GM18519 (cell line): ENCODE results near the gene DUOXA2.

Experiments
- ATAC-seq: cut with Tn5 transposase; IDR thresholded peaks from one replicate; pipeline ENCODE4 v1.9.1; 2021; ENCODE audit warnings: mild to moderate bottlenecking, moderate library complexity; ENCODE audit not compliant: unreplicated experiment, low FRiP score

The DUOXA2 gene

DNA sequence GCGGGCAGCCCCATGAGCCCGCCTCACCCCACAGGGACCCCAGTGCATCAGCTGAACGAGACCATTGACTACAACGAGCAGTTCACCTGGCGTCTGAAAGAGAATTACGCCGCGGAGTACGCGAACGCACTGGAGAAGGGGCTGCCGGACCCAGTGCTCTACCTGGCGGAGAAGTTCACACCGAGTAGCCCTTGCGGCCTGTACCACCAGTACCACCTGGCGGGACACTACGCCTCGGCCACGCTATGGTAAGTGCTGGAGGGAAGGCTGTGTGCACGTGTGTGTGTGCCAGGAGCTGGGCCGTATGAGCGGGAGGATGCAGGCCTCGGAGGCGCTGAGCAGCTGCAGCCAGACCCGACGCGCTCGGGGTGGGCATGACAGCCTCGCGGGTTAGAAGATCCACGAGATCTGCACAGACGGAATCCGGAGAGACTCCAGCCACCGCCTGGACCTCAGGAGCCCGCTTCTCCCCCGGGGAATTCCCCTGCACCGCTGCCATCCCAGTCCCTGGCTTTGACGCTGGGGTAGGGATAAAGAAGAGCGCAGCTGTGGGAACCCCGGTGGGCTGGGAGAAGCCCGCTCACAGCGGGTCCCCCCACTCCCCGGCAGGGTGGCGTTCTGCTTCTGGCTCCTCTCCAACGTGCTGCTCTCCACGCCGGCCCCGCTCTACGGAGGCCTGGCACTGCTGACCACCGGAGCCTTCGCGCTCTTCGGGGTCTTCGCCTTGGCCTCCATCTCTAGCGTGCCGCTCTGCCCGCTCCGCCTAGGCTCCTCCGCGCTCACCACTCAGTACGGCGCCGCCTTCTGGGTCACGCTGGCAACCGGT is 2.6 kb downstream of the DUOXA2 start:
- no peak for ATAC-seq

DNA sequence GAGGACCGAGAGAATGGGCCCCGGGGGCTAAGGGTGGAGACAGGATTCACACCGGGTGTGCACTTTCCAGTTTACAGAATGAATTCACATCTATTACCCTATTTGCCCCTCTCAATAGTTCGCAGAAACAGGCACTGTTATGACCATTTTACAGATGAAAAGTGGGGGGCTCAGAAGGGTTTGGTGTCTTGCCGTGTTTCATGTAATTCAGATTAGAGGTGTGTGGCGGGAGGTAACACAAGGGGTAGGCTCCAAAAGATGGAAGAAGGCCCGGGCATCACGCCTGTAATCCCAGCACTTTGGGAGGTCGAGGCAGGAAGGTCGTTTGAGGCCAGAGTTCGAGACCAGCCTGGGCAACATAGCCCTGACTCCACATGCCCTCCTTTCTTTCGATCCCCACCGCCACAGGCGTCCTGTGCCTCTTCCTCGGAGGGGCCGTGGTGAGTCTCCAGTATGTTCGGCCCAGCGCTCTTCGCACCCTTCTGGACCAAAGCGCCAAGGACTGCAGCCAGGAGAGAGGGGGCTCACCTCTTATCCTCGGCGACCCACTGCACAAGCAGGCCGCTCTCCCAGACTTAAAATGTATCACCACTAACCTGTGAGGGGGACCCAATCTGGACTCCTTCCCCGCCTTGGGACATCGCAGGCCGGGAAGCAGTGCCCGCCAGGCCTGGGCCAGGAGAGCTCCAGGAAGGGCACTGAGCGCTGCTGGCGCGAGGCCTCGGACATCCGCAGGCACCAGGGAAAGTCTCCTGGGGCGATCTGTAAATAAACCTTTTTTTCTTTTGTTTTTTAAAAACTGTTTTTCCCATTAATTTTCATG is 3.4 kb downstream of the DUOXA2 start:
- ATAC-seq = no peak

DNA sequence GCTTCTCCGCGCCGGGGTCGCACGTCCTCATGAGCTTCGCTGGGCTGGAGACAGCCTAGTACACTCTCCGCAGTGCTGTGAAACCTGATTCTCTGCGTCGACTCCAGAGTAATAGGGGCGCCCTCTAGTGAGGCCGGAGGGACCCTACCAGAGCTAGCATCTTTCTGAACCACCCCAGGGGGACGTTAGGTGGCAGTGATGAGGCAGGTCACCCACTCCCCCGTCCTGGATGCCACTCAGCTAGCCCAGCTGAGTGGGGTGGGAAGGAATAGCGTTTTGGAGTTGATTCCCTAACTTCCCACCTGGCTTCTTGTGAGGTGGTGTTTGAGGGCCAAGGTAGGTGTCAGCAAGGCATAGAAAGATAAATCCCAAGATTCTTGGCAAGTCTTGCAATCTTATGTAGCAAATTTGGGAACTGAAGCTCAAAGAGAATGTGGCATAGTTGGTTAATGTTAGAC is 4.0 kb downstream of the DUOXA2 start:
- peak; percentile 73 for ATAC-seq

DNA sequence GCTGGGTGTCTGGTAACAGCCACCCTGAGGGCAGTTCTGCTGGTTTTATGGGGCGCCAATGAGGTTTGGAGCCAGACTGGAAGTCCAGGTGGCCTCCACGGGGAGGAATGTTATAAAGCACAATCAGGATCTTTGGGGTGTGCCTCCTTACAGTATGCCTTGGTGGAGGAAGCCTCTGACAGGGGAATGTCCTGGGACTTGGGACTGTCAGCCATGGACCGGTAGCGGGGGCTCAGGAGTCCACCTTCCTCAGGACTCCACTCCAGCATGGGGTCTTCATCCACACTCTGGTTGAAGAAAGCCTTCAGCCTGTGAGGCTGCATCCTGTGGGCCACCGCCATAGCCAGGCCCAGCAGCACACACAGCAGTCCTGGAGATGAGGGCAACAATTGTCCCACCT is 4.9 kb downstream of the DUOXA2 start:
- ATAC-seq = no peak

DNA sequence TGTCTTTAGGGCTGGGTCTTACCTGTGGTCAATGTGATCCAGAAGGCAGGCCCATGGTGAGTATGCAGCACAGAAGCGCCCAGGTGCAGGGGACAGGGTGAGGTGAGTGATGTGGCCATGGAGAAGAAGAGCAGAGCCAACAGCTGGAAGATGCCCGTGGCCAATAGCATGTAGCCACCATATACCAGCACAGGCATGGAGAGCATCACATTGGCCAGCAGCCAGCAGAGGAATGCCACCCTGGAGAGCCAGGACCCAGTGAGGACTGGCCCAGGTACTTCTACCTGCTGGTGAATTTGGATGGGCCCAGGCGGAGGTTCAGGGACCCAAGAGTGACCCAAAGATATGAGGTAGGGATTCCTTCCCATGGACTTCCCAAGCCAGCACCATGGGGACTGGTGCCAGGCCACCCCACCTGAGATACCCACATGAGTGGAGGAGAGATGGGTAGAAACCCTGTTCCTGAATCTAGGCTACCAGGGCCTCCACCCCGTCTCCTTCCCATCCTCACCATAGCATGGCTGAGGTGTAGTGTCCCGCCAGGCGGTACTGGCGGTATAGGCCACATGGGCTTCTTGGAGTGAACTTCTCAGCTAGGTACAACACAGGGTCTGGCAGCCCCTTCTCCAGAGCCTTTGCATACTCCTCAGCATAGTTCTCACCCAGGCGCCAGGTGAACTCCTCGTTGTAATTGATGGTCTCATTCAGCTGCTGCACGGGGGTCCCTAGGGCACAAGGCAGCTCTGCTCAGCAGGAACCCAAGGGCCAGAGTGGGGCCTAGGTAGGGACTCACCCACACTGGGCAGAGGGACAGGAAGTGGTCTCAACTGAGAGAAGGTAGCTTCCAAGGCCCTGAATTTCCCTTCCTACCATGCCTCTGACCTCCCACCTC is 6.2 kb downstream of the DUOXA2 start:
- no peak for ATAC-seq

DNA sequence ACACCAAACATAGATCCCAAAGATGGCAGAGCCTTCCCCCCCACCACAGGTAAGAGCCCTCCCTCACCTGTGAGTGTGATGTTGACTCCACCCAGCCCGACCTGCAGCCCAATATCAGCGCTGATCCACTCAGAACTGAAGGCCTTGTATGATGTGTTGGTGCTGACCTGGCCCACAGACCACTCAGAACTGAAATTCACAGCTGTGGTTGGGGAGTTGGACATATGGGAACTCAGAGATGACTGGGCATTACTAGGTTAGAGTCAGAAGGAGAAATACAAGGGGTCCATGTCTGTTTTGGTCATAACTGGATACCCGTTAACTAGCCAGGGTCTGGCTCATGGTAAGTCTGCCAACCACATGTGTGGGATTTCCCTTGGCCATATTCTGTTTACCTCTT is 6.9 kb downstream of the DUOXA2 start:
- no peak for ATAC-seq

DNA sequence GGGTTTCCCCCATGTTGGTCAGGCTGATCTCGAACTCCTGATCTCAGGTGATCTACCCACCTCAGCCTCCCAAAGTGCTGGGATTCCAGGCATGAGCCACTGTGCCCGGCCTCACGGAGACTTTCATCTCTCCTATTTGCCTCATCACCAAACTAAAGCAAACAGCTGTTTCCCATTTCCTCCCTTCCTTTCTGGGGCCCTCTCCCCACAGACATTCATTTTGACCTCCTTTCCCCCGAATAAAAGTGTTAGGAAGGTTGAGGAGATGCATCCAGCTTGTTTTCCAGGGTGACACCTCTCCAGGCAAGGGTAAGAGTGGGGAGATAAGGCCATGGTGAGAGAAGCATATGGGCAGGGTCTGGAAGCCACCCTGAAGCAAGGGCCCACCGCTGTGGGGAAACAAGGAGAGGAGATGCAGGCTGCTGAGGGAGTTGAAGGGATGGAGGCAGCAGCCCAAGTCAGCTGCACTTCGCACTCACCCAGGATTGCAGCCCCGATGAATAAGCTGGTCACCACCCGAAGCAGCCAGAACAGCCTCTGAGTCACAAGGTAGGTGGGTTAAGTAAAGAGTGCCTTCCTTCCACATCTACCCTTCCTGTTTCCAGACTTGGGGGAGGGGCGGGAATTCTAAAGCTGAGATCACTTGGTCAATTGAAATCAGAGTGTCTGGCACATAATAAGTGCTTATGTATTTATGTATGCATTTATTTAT is 7.7 kb downstream of the DUOXA2 start:
- no peak for ATAC-seq

DNA sequence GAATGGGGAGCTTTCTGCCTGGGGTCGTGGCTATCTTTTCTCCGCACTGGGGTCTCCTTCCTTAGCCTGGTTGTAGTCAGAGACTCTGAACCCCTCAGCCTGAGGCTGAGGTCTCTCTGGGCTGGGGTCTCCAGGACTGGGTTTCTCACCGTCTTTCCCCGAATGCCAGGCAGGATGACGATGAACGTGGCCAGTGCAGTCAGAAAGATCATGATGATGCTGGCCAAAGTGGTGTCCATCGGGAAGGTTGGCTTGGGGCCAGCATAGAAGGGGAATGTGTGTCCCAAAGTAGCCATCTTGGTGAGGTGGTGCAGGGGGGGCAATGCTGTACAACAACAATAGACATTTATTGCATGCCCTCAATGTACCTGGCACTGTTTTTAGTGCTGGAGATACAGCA is 8.6 kb downstream of the DUOXA2 start:
- ATAC-seq = no peak

DNA sequence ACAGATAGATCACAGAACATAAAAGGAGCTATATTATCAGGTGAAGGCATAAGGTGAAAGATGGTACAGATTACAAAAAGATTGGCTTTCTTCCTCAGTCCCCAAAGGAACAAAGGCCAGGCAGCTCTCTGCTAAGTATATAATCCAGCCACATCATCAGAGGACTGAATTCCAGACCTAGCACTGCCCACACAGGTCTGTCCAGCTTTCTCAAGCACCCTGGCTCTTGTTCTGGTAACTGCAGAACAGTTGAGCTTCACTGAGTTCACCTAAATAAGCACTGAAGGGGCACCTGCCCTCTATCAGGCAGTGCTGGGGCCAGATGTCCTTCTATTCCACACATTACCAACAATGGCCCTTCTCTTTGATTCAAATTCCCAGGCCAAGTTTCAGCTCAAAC is 9.3 kb downstream of the DUOXA2 start:
- no peak for ATAC-seq

DNA sequence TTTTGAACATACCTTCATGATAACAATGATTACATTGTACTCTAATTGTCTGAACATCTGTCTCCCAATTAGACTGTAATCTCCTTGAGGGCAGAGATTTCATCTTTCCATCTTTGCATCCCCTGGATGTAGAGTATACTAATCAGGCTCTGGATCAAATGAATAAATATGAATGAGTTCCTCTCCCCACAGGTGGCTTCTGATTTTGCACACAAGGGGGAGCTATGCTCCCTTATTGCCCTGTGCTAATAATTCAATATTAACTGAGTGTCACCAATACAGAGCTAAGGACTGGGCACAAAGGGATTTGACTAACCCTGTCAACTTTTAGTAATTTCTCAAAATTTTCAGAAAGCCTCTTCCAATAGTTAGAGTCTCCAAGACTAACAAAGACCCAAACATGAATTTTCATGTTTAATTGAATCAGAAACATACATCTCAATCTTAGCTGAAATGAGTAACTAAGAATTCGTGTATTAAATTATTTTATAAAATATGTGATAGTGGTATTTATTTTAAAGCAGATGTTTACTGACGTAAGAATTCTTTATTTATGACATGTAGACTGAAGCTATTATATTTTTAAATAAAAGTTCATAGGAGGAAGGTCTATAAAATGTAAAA is 12.5 kb downstream of the DUOXA2 start:
- ATAC-seq = no peak

DNA sequence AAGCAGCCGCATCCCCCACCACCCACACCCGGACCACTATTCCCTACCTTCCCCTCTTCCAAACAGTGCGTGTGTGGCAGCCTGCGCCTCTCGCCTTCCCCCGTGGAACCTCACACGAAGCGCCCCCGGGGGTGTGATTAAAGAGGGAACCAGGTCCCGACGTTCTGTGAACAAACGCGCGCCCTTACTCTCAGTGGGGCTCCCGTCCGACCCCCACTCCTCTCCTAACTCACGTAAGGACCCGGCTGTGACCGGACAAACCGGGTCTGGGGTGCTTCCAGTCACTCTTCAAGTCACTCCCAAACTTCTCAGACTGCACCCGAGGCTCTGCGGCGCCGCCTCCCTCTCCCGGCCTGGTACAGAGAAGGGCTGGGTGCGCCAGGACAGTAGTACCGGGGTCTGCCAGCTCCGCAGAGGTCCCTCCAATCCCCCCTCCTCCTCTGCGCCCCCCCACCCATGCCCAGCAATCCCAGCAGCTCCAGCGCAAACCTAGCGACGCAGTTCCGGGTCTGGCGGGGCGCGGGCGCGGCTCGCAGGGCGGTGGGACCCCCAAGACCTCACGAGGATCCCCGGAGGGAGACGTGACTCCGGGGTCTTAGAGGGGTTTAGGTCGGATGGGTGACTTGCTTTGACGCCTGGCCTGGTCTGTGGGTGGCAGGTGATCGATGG is 15.0 kb downstream of the DUOXA2 start:
- ATAC-seq = no peak

DNA sequence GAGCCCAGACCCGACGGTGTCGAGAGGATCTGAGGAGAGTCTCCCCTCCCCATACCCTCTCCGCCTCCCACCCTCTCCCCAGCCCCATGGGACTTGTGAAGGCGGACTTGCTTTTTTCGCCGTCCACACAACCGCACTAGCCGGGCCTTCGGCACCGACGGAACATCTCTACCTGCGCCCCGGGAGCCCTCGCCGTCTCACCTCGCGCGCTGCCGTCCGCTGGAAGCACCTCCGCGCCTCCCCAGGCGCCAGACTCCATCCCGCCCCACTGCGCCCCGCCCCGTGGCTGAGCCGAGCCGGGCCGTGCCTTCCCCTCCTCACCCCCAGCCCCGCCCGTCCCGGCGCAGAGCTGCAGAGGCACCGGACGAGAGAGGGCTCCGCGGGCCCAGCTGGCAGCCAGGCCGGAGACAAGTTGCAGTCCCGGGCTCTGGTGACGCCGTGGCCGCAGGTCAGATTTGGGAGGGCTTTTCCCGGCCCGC is 15.6 kb downstream of the DUOXA2 start, which contains the start of the genes DUOX1 and DUOXA1:
Gene DUOX1, plus strand, starts transcription at position 344 of the 479 bp plus-strand sequence. CDS start 1,973 bp downstream, outside the sequence.
Gene DUOXA1, minus strand, starts transcription at position 229 of the 479 bp plus-strand sequence. CDS start 6,865 bp downstream, outside the sequence.
- no peak for ATAC-seq

DNA sequence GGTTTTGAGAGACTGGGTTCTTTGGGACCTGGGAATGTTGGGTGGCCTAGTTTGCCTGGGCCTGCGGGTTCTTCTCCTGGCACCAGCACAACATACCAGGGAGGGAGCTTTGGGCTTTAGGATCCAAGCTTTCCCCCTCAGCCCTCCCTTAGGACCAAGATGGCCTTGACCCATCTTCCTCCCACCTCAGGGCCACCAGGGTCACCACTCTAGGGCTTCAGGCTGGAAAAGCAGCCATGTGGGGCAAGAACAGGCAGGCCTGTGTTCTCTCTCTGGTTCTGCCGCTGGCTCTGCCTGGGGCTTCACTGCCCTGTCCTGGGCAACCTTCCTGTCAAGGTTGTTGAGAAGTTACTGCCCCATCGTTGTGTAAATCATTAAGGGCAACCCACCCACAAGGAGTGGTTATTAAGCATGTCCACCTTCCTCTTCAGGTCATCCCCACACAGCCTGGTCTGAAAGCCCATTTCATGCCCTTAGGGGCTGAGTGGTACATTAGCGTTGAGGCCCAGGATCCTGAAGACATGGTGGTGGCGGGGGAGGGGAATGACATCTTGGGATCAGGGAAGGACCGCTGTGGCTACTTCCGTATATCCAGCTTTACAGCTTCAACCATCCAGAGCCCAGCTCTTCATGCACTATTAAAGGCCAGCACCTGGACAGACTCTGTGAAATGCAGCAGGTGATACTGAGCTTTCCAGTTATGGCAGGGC is 16.3 kb downstream of the DUOXA2 start:
- no peak for ATAC-seq

DNA sequence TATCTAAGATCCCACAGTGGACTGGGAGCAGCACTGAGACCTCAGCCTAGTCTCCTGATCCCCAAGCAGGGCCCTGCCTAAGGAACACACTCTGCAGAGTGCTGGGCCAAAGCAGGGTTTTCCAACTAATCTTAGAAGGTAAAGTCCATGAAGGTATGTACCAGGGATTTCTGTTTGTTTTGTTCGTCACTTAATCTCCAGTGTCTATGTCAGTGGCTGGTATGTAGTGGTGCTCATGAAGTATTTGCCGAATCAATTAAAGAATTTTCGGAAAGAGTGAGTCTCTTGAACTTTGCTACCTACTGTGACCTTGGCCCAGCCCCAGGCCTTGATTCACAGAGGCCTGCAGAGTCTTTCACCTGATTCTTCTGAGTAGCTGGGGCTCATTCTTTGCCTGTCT is 17.4 kb downstream of the DUOXA2 start:
- no peak for ATAC-seq

DNA sequence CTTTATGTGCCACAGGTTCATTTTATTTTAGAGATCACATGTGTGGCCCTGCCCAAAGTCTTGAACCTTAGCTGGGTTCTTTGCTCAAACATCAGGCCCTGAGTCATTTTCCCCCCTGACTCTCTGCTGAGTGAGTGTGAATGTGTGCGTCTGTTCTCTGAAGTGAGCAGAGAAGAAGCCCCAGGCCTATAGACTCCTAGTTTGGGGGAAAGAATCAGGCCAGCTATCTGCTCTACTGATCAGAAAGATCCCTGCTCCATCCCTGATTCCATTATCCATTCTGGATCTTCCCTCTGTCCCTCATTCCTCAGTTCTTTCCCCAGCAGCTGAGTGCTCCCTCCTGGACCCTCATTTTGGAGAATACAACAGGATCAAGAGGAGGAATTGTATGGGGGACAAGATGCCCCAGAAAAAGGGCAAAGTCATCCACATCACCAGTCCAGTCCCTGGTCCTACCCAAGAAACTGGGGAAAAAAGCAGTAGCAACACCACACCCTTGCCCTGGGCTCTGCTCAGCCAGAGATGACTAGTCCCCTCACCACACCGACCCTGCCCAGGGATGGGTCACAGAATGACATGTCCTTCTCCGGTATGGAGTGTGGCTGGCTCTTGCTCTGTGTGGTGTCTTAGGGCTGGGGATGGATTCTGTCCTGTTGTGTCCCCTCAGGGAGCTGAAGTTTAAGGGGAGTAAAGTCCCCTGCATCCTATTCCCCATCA is 18.9 kb downstream of the DUOXA2 start:
- no peak for ATAC-seq

DNA sequence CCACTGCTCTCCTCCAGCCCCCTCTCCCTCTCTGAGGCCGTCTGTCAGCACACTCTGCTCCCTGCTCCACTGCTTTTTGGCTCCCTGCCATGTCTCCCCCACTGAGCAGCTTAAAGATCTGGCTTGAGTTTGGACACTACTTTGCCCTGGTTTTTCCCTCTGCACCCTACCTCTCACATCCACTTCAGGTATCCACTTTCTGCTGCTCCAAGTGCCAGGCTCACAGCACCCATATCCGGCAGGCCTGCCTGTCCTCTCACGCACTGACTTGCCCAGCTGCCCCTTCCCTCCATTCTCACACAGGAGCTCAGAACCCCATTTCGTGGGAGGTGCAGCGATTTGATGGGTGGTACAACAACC is 19.4 kb downstream of the DUOXA2 start:
- no peak for ATAC-seq

DNA sequence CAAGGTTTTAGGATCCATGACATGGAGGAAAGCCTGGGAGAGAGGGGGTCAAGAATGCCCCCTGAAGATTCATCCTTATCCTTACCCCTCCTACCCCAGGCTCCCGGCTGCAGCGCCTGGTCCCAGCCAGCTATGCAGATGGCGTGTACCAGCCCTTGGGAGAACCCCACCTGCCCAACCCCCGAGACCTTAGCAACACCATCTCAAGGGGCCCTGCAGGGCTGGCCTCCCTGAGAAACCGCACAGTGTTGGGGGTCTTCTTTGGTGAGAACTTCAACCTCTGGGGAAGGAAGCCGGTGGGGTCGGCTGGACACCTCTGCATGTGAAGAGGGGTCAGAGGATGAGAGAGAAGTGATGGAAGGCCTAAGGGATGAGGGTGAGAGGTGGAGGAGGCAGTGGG is 19.9 kb downstream of the DUOXA2 start:
- ATAC-seq = no peak
